NCI-H2227 treated with DMSO at 0.1 percent for 48 hours (cell line): ENCODE results near the gene FRG1.
"Not testable (repeated sequence)": the region's sequence is repeated elsewhere in the genome, so short reads cannot be mapped to it uniquely, and the experiment has no call there.

Experiments
- DNase-seq: peaks from one replicate; lab custom pipeline; 2025; lab: John Stamatoyannopoulos, UW

The FRG1 gene

GRCh38 chr4:189940178-189941004, at the start of gene FRG1:
Gene FRG1 (plus strand): TSS chr4:189940872. CDS start chr4:189941010, 138 bp downstream.
- DNase-seq = no peak

GRCh38 chr4:189897667-189898066, 43.0 kb upstream of the FRG1 start:
- DNase-seq = no peak

- DNase-seq = not testable (repeated sequence)
Observed at GRCh38 chr4:189899481-189900015, 41.1 kb upstream of the FRG1 start.

GRCh38 chr4:189904420-189905027, 36.1 kb upstream of the FRG1 start:
- not testable (repeated sequence) for DNase-seq

- DNase-seq = no peak
Observed at GRCh38 chr4:189912170-189912569, 28.5 kb upstream of the FRG1 start.

- no peak for DNase-seq
Observed at GRCh38 chr4:189917161-189917891, 23.3 kb upstream of the FRG1 start.

- DNase-seq = no peak
Observed at GRCh38 chr4:189921058-189921457, 19.6 kb upstream of the FRG1 start.

- DNase-seq = not testable (repeated sequence)
Observed at GRCh38 chr4:189926742-189927141, 13.9 kb upstream of the FRG1 start.

- no peak for DNase-seq
Observed at GRCh38 chr4:189941005-189941450, 356 bp downstream of the FRG1 start.

GRCh38 chr4:189942412-189942811, 1.7 kb downstream of the FRG1 start:
- not testable (repeated sequence) for DNase-seq

- not testable (repeated sequence) for DNase-seq
Observed at GRCh38 chr4:189944077-189944476, 3.4 kb downstream of the FRG1 start.

GRCh38 chr4:189946906-189947305, 6.2 kb downstream of the FRG1 start:
- not testable (repeated sequence) for DNase-seq

- not testable (repeated sequence) for DNase-seq
Observed at GRCh38 chr4:189948486-189948885, 7.8 kb downstream of the FRG1 start.

GRCh38 chr4:189969291-189969690, 28.6 kb downstream of the FRG1 start:
- not testable (repeated sequence) for DNase-seq

GRCh38 chr4:189973646-189974045, 33.0 kb downstream of the FRG1 start:
- no peak for DNase-seq

- DNase-seq = no peak
Observed at GRCh38 chr4:189974056-189974455, 33.4 kb downstream of the FRG1 start.

GRCh38 chr4:189979196-189980047, 38.8 kb downstream of the FRG1 start:
- no peak for DNase-seq

- not testable (repeated sequence) for DNase-seq
Observed at GRCh38 chr4:189980292-189980691, 39.6 kb downstream of the FRG1 start.

- DNase-seq = no peak
Observed at GRCh38 chr4:189981970-189982369, 41.3 kb downstream of the FRG1 start.

GRCh38 chr4:189983916-189984526, 43.3 kb downstream of the FRG1 start:
- DNase-seq = not testable (repeated sequence)

- not testable (repeated sequence) for DNase-seq
Observed at GRCh38 chr4:189984661-189985060, 44.0 kb downstream of the FRG1 start.
